B cell (primary cell): ENCODE measurements around the gene ZNF554.

Source experiments
- EZH2 ChIP-seq: IDR thresholded peaks from 2 replicates; pipeline ENCODE4 v1.6.1; 2012; ENCODE audit warnings: borderline replicate concordance, low read depth, mild to moderate bottlenecking, moderate library complexity, low read length; ENCODE audit not compliant: insufficient read depth, poor library complexity, severe bottlenecking
- TF ChIP-seq, protein P1 (sequence below): fragments of 200-600 bp; IDR thresholded peaks from one replicate; pipeline ENCODE4 v1.8.0; 2022; ENCODE audit warnings: antibody characterized with exemption, mild to moderate bottlenecking

- TF ChIP-seq, protein P1, sequence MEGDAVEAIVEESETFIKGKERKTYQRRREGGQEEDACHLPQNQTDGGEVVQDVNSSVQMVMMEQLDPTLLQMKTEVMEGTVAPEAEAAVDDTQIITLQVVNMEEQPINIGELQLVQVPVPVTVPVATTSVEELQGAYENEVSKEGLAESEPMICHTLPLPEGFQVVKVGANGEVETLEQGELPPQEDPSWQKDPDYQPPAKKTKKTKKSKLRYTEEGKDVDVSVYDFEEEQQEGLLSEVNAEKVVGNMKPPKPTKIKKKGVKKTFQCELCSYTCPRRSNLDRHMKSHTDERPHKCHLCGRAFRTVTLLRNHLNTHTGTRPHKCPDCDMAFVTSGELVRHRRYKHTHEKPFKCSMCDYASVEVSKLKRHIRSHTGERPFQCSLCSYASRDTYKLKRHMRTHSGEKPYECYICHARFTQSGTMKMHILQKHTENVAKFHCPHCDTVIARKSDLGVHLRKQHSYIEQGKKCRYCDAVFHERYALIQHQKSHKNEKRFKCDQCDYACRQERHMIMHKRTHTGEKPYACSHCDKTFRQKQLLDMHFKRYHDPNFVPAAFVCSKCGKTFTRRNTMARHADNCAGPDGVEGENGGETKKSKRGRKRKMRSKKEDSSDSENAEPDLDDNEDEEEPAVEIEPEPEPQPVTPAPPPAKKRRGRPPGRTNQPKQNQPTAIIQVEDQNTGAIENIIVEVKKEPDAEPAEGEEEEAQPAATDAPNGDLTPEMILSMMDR: no peak
- TF ChIP-seq EZH2: no peak
Observed at GRCh38 chr19:2815191-2815614, 4.5 kb upstream of the ZNF554 start.
